Esophagus muscularis mucosa (tissue), 4 donors: ENCODE results near the gene DIAPH1.

Source experiments
- EP300 ChIP-seq: sonication (generic); formaldehyde crosslinking; IDR thresholded peaks from one replicate; pipeline ENCODE4 v1.6.1; 2017; ENCODE audit warnings: antibody characterized with exemption
- POLR2A ChIP-seq: fragments of 450-650 bp; IDR thresholded peaks from one replicate; pipeline ENCODE4 v1.6.1; 2017; ENCODE audit warnings: antibody characterized with exemption, moderate library complexity, mild to moderate bottlenecking, low read depth
- POLR2AphosphoS5 ChIP-seq, 2 donors: sonication (generic); formaldehyde crosslinking; IDR thresholded peaks; one replicate each; pipeline ENCODE4 v1.6.1; 2017; ENCODE audit warnings: antibody characterized with exemption in 2 of 2
- TF ChIP-seq, protein P1 (sequence below), 3 experiments: fragments of 200-600 bp in 2 of 3; fragments of 450-650 bp in 1 of 3; sonication (generic) in 2 of 3; IDR thresholded peaks; one replicate each; pipeline ENCODE4 v1.5.1; 2017 to 2019; ENCODE audit warnings: antibody characterized with exemption in 3 of 3, mild to moderate bottlenecking in 2 of 3, moderate library complexity in 1 of 3

DNA sequence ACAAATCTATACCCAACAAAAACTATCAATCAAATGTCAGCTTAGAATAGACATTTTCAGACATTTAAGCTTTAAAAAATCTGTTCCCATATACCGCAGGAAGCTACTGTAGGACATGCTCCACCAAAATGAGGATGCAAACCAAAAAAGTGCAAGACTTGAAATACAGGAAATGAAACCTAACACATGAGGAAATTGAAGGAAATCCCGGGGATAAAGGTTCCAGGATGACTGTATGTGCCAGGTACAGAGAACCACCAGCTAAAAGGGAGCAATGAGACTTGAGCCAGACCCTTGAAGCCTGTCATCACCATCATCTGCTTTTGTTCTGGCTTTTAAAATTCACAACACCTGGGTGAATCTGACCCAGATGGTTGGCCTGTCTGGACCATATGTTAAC, 21.4 kb downstream of the DIAPH1 start:
- no peak for TF ChIP-seq POLR2A
- TF ChIP-seq, protein P1, sequence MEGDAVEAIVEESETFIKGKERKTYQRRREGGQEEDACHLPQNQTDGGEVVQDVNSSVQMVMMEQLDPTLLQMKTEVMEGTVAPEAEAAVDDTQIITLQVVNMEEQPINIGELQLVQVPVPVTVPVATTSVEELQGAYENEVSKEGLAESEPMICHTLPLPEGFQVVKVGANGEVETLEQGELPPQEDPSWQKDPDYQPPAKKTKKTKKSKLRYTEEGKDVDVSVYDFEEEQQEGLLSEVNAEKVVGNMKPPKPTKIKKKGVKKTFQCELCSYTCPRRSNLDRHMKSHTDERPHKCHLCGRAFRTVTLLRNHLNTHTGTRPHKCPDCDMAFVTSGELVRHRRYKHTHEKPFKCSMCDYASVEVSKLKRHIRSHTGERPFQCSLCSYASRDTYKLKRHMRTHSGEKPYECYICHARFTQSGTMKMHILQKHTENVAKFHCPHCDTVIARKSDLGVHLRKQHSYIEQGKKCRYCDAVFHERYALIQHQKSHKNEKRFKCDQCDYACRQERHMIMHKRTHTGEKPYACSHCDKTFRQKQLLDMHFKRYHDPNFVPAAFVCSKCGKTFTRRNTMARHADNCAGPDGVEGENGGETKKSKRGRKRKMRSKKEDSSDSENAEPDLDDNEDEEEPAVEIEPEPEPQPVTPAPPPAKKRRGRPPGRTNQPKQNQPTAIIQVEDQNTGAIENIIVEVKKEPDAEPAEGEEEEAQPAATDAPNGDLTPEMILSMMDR (IDR thresholded peaks at IDR 0.05) = no peak
- no peak for TF ChIP-seq POLR2AphosphoS5 (IDR thresholded peaks at IDR 0.05)
- TF ChIP-seq EP300 = no peak
